ENCODE results near the gene PRRC2B. TPM values are rescaled to one million over a fixed set of nuclear protein-coding genes. Genes with fewer than 3 reads are reported as not detected.
A peak's percentile ranks its signal among the peaks of the same experiment; 100 is the strongest.

PRRC2B gene
- total and polyA plus RNA-seq, 2 of the 13 experiments (the other 11 are each of a cell fraction or from before 2014, with no cell fraction given) = 20.8 to 37.4 TPM

DNA sequence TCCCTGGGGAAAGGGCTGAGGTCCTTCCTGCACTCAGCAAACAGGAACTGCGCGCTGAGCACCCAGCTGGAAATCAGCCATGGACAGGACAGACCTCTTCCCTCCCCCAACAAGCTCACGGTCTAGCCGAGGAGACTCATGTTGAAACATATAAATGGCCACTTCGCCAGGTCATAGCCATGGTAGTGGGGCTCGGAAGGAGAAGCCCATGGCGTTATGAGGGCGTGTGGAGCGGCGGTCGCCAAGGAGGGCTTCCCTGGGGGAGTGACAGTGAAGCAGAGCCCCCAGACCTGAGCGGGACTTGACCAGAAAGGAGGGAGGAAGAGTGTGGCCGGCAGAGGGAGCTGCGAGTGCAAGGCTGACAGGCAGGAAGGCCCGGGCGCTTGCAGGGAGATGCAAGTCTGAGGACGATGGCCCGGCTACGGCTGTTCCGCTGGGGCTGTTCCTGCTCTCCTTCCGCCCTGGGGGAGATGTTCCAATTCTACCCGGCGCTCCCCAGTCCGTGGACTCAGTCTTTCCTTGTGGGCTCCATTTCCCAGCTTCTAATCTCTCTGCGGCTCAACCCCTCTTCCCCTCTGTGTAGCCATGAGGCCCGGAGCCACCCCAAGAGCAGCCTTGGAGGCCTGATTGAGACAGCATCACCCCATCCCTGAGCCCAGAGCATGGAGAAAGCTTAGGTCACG, 43.9 kb upstream of the PRRC2B start (continued):
- TF ChIP-seq ZNF121 (CRISPR knock-in tag; IDR thresholded peaks at IDR 0.05) (no peak; the same call in 1 of the 2 replicates), ZNF567 (CRISPR knock-in tag; IDR thresholded peaks at IDR 0.05; ENCODE audit: borderline replicate concordance) (peak; percentile 76; the same call in 1 of the 2 replicates), TBL1XR1 (IDR thresholded peaks at IDR 0.05; ENCODE audit: borderline replicate concordance, low read length, partially characterized antibody) (no peak), ZNF775 (CRISPR knock-in tag; IDR thresholded peaks at IDR 0.05; ENCODE audit: borderline replicate concordance) (no peak), ZNF10 (CRISPR knock-in tag; IDR thresholded peaks at IDR 0.05; ENCODE audit: borderline replicate concordance, low read depth) (no peak), ZNF572 (CRISPR knock-in tag; IDR thresholded peaks at IDR 0.05) (0 out of 2 replicates have a peak, but pooled peaks have one; percentile 46), MTF2 (CRISPR knock-in tag; IDR thresholded peaks at IDR 0.05; ENCODE audit: borderline replicate concordance) (no peak), HMG20A (CRISPR knock-in tag; IDR thresholded peaks at IDR 0.05; ENCODE audit: borderline replicate concordance) (no peak), CHCHD3 (CRISPR knock-in tag; IDR thresholded peaks at IDR 0.05) (no peak), SNRNP70 (IDR thresholded peaks at IDR 0.05; ENCODE audit: low read depth, low read length) (no peak)
- TF ChIP-seq, protein P1, sequence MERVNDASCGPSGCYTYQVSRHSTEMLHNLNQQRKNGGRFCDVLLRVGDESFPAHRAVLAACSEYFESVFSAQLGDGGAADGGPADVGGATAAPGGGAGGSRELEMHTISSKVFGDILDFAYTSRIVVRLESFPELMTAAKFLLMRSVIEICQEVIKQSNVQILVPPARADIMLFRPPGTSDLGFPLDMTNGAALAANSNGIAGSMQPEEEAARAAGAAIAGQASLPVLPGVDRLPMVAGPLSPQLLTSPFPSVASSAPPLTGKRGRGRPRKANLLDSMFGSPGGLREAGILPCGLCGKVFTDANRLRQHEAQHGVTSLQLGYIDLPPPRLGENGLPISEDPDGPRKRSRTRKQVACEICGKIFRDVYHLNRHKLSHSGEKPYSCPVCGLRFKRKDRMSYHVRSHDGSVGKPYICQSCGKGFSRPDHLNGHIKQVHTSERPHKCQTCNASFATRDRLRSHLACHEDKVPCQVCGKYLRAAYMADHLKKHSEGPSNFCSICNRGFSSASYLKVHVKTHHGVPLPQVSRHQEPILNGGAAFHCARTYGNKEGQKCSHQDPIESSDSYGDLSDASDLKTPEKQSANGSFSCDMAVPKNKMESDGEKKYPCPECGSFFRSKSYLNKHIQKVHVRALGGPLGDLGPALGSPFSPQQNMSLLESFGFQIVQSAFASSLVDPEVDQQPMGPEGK (CRISPR knock-in tag; IDR thresholded peaks at IDR 0.05) = peak; percentile 94
- TF ChIP-seq, protein P2, sequence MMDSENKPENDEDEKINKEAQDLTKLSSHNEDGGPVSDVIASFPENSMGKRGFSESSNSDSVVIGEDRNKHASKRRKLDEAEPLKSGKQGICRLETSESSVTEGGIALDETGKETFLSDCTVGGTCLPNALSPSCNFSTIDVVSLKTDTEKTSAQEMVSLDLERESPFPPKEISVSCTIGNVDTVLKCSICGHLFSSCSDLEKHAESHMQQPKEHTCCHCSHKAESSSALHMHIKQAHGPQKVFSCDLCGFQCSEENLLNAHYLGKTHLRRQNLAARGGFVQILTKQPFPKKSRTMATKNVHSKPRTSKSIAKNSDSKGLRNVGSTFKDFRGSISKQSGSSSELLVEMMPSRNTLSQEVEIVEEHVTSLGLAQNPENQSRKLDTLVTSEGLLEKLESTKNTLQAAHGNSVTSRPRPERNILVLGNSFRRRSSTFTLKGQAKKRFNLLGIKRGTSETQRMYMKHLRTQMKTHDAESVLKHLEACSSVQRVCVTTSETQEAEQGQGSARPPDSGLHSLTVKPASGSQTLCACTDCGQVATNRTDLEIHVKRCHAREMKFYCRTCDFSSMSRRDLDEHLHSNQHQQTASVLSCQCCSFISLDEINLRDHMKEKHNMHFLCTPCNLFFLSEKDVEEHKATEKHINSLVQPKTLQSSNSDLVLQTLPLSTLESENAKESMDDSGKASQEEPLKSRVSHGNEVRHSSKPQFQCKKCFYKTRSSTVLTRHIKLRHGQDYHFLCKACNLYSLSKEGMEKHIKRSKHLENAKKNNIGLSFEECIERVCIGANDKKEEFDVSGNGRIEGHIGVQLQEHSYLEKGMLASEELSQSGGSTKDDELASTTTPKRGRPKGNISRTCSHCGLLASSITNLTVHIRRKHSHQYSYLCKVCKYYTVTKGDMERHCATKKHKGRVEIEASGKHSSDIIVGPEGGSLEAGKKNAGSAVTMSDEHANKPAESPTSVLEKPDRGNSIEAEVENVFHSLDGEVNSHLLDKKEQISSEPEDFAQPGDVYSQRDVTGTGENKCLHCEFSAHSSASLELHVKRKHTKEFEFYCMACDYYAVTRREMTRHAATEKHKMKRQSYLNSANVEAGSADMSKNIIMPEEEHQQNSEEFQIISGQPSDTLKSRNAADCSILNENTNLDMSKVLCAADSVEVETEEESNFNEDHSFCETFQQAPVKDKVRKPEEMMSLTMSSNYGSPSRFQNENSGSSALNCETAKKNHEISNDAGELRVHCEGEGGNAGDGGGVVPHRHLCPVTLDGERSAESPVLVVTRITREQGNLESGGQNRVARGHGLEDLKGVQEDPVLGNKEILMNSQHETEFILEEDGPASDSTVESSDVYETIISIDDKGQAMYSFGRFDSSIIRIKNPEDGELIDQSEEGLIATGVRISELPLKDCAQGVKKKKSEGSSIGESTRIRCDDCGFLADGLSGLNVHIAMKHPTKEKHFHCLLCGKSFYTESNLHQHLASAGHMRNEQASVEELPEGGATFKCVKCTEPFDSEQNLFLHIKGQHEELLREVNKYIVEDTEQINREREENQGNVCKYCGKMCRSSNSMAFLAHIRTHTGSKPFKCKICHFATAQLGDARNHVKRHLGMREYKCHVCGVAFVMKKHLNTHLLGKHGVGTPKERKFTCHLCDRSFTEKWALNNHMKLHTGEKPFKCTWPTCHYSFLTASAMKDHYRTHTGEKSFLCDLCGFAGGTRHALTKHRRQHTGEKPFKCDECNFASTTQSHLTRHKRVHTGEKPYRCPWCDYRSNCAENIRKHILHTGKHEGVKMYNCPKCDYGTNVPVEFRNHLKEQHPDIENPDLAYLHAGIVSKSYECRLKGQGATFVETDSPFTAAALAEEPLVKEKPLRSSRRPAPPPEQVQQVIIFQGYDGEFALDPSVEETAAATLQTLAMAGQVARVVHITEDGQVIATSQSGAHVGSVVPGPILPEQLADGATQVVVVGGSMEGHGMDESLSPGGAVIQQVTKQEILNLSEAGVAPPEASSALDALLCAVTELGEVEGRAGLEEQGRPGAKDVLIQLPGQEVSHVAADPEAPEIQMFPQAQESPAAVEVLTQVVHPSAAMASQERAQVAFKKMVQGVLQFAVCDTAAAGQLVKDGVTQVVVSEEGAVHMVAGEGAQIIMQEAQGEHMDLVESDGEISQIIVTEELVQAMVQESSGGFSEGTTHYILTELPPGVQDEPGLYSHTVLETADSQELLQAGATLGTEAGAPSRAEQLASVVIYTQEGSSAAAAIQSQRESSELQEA (CRISPR knock-in tag; IDR thresholded peaks at IDR 0.05; ENCODE audit: not compliant biosample characterization) = no peak
- TF ChIP-seq, protein P3, sequence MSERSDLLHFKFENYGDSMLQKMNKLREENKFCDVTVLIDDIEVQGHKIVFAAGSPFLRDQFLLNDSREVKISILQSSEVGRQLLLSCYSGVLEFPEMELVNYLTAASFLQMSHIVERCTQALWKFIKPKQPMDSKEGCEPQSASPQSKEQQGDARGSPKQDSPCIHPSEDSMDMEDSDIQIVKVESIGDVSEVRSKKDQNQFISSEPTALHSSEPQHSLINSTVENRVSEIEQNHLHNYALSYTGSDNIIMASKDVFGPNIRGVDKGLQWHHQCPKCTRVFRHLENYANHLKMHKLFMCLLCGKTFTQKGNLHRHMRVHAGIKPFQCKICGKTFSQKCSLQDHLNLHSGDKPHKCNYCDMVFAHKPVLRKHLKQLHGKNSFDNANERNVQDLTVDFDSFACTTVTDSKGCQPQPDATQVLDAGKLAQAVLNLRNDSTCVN (CRISPR knock-in tag; IDR thresholded peaks at IDR 0.05; ENCODE audit: borderline replicate concordance) = 0 out of 2 replicates have a peak, but pooled peaks have one; percentile 29
- TF ChIP-seq, protein P4, sequence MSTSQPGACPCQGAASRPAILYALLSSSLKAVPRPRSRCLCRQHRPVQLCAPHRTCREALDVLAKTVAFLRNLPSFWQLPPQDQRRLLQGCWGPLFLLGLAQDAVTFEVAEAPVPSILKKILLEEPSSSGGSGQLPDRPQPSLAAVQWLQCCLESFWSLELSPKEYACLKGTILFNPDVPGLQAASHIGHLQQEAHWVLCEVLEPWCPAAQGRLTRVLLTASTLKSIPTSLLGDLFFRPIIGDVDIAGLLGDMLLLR (CRISPR knock-in tag; IDR thresholded peaks at IDR 0.05) = no peak
- TF ChIP-seq, protein P5, sequence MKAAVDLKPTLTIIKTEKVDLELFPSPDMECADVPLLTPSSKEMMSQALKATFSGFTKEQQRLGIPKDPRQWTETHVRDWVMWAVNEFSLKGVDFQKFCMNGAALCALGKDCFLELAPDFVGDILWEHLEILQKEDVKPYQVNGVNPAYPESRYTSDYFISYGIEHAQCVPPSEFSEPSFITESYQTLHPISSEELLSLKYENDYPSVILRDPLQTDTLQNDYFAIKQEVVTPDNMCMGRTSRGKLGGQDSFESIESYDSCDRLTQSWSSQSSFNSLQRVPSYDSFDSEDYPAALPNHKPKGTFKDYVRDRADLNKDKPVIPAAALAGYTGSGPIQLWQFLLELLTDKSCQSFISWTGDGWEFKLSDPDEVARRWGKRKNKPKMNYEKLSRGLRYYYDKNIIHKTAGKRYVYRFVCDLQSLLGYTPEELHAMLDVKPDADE (CRISPR knock-in tag; IDR thresholded peaks at IDR 0.05) = no peak
